ENCODE data around the gene PACC1.
"Not testable (repeated sequence)": the region's sequence is repeated elsewhere in the genome, so short reads cannot be mapped to it uniquely, and the experiment has no call there.

Gene PACC1

DNA sequence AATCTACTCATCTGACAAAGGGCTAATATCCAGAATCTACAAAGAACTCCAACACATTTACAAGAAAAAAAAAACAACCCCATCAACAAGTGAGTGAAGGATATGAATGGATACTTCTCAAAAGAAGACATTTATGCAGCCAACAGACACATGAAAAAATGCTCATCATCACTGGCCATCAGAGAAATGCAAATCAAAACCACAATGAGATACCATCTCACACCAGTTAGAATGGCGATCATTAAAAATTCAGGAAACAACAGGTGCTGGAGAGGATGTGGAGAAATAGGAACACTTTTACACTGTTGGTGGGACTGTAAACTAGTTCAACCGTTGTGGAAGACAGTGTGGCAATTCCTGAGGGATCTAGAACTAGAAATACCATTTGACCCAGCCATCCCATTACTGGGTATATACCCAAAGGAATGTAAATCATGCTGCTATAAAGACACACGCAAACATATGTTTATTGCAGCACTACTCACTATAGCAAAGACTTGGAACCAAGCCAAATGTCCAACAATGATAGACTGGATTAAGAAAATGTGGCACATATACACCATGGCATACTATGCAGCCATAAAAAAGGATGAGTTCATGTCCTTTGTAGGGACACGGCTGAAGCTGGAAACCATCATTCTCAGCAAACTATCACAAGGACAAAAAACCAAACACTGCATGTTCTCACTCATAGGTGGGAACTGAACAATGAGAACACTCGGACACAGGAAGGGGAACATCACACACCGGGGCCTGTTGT lies 18.8 kb downstream of the PACC1 start:
- DNase-seq, result not testable (repeated sequence)

DNA sequence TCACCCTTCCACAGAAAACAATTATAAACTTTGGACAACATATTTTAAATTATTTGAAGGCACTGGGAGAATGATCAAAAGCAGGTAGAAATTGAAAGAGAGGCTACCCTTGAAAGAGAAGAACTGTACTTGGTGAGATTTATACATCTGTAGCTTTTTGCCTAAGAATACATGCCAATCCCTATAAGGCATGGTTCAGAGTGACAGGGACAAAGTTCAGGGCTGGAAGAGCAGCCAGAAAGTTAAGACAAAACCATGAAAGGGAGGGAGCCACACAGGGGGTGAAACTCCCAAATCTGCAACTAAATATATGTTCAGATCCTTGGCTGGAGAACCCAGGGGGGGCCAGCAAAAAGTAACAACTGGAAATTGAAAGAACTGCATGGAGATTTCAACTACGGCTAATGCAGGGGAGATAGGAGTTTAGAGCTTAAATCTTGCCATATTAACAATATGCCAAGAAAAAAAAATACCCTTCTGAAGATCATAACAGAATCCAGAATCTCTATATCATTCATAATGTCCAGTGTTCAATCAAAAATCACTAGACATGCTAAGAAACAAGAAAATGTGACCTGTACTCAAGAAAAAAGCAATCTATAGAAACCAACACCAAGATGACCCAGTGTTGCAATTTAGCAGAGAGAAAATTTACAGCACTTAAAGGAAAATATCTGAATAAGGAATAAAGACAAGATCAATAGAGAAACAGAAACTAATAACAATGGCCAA lies 25.5 kb downstream of the PACC1 start:
- no peak for DNase-seq

DNA sequence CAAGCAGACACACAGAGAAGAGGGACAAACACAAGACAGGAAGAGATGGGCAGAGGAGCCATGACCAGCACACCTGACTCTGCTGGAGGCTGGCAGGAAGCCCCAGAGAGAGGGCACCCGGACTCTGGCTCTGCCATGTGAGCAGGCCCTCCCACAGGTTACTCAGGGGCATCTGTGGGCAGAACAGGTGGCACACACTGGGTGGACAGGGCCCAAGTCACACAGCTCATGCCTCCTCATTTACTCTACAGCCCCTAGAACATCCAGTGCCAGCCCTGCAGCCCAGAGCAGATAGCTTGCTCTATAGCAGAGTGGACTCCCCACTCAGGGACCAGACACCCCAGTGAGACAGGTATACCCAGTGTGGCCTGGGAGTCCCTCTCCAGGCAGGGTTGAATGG lies 28.7 kb downstream of the PACC1 start:
- DNase-seq, result no peak

DNA sequence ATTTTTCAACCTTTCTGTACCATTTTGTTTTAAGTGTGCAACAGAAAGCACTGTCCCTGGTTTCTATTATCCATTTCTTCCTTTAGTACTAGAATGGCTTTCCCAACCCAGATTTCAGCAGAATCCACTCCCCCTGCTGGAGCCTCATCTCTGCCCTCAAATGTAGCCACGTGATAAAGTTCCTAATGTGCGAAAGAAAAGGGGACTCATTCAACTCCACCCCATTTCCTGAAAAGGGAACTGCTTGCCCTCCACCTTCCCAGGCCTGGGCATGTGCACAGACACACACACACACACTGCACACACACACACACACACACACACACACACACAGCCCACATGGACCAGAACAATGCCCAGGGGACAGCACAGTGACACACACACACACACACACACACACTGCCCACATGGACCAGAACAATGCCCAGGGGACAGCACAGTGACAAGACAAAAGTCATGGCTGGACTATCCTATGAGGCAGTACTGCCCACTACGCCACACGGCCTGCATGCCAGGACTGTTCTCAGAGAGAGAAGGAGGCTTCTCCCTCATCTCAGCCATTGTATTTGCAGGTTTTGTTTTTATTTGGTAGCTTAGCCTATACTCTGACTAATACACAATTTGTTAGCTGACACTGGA lies 33.2 kb downstream of the PACC1 start:
- DNase-seq, result no peak

DNA sequence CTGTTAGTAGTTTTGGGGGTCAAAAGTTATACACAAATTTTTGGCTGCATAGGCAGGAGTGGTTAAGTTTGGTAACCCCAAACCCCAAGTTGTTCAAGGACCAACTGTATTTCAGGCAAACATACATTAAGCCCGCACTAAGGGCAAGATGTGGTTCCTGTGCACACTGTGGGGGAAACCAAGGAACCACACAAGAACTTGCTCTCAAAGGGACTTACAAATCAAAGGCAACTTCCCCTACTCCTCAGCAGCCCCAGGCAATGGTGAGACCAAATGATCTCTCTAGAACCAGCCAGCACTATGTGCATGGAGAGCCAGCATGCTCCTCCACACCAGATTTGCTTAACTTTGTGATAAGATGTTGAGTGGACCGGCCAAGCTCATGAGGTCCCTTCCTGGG lies 35.3 kb downstream of the PACC1 start:
- no peak for DNase-seq

DNA sequence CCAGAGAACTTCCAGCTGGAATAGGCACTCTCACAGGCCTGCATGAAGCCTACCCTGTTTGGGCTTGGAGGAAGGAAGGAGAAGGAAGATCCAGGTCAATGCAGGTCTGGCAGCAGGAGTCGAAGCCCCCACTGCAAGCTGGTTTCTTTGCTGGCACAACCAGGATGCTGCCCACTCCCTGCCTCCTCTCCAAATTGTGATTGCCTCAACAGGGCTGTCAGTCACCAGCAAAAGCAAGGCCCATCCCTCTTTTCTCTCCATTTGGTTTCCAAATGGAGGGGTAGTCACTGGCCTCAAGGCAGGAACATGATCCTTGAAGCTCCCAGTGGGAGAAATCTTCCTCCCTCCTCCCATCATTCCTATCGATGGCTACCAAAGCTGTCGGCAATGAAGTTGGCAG lies 37.0 kb downstream of the PACC1 start:
- no peak for DNase-seq

DNA sequence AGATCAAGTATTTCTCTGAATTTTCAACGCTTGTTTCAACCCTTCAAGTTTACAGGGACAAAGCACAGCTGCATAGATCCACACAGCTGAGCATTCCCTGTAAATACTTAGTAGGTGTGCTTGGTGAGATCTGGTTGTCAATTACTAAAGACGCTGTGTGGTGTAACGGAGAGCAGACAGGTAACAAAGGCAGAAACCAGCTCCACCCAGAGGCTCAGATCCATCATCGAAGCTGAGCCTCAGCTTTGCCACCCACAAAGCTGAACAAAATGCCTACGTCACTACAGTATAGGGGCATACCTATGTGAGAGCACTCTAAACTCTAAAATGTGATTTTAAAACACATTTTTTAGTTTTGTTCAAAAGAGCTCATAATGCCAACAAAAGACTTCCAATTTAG lies 38.7 kb downstream of the PACC1 start:
- no peak for DNase-seq

DNA sequence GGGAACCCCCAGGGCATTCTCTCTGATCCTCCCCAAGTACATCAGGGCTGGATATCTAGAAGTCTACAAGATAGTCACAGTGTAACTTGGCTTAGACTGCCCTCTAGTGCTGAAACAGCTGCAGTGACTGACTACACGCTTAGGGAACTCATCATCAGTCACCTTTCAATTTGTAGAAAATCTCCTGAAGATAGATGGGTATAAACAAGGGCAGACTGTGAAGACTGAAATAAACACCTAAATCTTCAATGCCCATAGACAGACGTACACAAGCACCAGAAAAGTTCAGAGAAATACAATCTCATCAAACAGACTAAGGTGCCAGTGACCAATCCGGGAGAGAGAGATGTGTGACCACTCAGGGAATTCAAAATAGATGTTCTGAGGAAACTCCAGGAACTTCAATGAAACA lies 46.6 kb downstream of the PACC1 start:
- peak; percentile 70 for DNase-seq

DNA sequence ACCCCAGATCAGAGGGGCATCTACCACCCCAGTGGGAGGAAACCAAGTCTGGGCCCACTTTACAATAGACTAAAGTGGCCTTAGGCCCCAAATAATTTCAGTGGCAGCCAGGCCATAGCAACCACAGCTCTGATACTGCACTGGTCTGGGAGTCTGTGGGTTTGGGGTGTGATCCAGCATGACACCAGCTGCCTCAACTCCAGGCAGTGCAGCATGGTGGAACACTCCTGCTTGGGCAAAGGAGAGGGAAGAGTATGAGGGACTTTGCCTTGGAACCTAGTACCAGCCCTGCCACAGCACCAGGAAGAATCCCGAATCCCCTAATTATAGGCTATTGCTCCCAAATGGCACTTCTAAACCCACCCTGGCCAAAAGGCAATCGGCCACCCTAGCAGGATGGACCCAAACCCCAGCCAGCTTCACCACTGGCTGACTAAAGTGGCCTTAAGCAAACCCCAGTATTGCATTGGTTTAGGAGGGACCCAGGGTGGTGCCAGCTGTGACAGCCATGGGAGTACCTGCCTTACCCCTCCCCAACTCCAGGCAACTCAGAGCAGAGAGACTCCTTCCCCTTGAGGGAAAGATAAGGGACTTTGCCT lies 47.1 kb downstream of the PACC1 start:
- DNase-seq, result no peak

DNA sequence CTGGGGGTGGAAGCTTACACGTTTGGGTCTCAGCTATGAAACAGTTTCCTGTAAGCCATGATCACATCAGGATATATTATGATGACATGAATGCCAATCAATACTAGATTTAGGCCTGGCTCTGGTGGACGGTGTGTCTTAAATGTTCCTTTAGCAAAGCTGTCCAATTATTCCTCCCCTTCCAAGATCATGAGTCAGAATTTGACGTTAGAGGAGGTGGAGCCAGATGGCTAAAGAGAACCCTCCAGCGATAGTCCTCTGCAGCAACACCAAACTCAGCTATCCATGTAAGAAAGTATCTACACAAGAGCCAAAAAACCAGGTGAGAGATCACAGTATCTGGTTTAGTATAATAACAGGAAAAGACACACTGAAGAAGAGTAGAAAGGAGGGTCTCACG lies 47.8 kb downstream of the PACC1 start:
- DNase-seq, result no peak

DNA sequence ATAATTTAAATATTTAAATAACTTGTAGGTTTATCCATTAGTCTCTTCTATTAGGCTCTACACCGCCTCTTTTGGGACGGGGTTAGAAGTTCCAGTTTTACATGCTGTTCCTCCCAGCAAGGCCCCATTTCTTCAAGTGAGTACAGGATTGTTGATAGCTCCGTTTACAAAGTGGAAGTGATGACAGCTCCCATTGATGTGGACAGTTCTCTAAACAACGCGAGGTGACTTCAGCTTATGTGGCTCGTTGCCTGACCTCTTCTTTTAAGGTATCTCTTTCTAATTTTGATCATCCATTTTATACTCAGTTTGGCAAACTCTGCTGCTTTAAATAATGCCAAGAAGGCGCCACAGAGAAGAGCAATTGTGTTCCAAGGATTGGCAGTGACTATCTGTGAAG lies 49.7 kb downstream of the PACC1 start:
- no peak for DNase-seq

DNA sequence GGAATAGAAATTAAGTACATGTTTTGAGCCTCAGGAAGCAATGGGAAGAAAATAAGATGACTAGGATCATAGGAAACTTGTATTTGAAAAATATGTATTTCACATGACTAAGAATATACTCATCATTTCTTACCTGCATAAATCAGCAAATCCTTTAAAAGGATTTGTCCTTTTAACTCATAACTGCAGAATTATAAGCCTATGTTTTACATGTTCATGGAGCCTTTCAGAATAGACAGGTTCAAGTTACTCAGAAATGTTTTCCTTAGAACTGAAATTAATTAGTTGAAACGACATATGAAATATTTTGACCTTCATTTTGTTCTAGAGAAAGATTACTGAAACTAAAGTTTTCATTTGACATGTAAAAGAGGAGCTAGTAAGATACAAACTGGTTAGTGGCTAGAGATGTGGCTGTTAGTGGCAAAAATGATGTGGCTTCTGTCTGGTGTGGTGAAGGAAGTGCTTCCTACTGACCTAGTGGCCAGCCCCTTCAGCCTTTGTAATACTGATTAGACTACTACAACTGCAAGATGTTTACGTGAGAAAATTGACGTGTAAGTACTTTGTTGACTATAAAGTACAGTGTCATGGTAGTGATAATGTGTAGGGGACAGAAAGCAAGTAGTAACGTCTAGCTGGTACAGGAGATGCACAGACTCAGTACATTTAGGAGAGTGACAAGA lies 54.7 kb downstream of the PACC1 start:
- no peak for DNase-seq

DNA sequence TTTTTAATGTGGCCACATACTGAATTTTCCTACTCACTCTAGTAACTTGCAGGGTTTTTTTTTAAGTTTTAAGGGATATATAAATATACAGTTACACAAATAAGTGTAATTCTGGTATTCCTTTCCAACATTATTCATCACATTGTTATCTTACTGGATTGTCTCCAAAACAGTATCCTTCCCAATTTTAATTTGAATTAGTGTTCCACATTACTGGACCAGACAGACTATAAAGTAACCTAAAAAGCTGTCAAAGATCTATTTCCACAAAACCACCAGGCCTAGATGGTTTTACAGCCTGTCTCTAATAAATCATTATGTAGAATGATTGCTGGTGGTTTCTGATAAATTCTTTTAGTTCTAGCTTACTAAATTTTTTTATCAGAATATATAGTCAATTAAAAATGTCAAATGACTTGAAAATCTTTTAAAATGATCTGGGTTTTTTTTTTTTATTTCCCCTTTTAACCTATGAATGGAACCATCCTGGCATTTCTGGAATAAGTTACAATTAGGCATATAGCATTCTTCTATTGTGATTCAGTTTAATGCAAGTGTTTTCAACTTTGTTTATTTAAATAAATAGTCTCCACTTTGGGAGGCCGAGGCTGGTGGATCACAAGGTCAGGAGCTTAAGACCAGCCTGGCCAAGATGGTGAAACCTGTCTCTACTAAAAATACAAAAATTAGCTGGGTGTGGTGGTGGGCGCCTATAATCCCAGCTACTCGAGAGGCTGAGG lies 59.3 kb downstream of the PACC1 start:
- peak; percentile 86 for DNase-seq

DNA sequence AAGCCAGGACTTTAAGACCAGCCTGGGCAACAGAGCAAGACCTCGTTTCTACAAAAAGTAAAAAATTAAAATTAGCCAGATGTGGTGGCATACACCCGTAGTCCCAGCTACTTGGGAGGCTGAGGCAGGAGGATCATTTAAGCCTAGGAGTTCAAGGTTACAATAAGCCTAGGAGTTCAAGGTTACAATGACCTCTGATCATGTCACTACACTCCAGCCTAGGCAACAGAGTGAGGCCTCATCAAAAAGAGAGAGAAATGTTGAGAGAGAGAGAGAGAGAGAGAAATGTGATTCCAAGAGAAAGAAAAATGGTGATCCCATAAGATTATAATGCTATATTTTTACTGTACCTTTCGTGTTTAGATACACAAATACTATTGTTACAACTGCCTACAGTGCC lies 60.2 kb downstream of the PACC1 start:
- no peak for DNase-seq

DNA sequence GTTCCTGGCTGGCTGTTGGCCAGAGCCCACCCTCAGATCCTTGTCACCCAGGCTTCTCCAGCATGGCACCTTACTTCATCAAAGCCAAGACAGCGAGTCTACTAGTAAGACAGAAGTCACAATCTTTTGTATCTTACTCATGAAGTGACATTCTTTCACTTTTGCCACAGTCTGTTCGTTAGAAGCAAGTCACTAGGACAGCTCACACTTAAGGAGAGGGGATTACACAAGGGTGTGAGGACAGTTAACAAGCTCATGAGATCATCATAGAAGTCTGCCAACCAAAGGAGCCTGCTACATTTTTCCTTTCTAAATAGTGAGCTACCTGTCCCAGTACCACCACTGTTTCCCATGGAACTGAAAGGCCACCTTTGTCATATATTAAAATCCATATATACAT lies 61.5 kb downstream of the PACC1 start:
- peak; percentile 17 for DNase-seq

DNA sequence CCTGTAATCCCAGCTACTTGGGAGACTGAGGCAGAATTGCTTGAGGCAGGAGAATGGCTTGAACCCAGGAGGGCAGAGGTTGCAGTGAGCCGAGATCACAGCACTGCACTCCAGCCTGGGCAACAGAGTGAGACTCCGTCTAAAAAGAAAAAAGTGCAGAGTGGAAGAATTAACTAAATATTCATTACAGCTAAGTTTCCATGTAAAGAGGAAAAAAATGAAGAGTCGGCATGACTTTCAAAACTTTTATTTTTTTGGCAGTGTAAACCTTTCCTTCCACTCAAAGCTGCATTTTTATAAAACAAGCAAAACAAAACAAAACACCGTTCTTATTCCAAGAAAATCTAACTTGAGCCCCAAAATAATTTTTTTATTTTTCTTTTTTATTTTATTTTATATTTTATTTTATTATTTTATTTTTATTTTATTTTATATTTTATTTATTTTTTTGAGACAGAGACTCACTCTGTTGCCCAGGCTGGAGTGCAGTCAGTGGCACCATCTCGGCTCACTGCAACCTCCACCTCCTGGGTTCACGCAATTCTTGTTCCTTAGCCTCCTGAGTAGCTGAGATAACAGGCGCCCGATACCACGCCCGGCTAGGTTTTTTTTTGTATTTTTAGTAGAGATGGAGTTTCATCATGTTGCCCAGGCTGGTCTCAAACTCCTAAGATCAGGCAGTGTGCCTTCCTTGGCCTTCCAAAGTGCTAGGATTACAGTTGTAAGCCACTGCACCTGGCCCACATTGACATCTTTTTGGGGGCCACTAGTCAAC lies 62.9 kb downstream of the PACC1 start:
- no peak for DNase-seq

DNA sequence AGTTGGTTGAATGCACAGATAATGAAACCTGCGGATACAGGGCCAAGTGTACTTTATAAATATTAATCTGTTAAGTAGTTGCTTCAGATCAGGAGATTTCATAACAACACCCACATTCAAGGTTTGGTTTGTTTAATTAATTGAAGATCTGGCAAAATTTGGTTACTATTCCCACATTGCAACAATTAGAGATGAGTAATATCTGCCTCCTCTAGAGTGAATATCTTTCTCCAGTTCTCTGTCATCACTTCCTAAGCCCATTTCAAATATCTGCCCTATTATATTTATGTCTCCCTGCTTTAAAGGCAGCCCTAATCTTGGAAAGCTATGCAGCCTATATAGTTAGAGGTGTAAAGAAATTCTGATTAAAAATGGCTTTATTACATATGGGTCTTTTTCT lies 68.1 kb downstream of the PACC1 start:
- DNase-seq, result peak; percentile 56

DNA sequence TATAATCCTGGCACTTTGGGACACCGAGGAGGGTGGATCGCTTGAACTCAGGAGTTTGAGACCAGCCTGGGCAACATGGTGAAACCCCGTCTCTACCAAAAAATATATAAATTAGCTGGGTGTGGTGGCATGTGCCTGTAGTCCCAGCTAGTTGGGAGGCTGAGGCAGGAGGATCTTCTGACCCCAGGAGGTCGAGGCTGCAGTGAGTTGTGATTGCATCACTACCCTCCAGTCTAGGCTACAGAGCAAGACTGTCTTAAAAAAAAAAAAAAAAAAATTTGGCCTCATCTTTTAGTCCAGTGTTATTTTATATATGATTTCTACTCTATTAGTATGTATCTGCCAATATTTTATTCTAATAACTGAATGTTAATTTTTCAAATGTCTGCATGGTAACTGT lies 69.8 kb downstream of the PACC1 start:
- DNase-seq, result no peak

DNA sequence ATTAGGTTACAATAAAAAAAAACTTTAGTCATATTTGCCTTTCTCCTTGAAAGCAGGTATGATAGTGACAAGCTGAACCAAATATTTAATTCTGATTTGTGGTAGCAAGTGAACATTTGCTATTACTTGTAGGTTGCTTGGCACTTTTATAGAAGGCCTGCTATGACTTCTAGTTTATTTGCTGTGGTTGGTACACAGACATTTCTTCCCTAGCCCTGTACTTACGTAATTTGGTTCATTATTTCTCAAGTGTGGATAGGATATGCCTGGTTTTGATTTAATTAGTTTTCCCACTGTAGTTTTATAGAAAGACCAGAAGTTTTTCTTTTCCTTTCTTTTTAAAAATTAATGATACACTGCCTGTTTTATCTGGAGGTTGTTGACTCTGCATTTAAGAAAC lies 73.6 kb downstream of the PACC1 start:
- DNase-seq, result no peak

DNA sequence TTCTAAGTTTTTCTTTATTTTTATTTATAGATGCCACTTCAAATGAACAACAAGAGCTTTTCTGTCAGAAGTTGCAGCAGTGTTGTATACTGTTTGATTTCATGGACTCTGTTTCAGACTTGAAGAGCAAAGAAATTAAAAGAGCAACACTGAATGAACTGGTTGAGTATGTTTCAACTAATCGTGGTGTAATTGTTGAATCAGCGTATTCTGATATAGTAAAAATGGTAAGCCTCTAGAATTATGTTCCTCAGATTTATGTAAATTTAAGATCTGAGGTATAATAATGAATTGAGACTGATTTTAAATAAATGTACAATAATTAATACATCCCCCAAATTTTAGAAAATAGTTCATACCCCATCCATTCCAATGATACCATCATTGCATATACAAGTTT lies 85.6 kb downstream of the PACC1 start:
- no peak for DNase-seq

DNA sequence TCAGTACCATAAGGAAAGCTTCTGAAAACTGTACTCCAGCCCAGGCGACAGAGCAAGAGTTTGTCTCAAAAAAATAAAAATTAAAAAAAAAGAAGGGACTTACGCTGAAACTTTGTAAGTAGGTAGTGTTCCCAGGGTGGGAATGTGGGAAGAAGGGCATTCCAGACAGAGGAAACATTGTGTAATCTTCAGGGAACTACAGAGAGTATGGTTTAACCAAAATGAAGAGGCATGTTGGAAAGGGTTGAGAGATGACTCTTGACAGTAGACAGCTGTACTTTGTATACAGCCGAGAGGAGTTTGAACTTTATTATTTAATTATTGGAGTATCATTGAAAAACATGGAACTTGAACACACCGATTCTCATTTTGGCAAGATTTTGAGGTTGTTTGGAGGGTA lies 86.4 kb downstream of the PACC1 start:
- DNase-seq, result peak; percentile 22

DNA sequence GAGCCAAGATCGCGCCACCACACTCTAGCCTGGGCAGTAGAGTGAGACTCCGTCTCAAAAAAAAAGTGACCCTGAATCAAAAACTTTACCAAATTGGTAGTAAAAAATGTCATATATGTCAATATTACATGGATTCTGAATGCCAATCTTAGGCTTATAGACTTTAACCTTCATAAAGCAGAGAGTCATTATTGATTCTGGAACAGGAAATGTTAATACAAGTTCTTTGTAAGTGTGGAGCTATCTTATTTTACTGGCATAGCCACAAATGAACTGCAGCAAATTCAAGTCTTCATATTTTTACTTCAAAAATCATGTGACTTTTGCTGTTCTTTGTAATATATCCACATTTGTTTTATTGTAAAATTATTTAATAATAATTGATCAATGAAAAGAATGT lies 88.1 kb downstream of the PACC1 start:
- DNase-seq, result no peak

Measured in fibroblast of skin of right quadriceps (primary cell).